GM21786 (cell line): ENCODE measurements around the gene VPS50.
"Not testable (repeated sequence)": the region's sequence is repeated elsewhere in the genome, so short reads cannot be mapped to it uniquely, and the experiment has no call there.

Experiments
- ATAC-seq: cut with Tn5 transposase; IDR thresholded peaks from one replicate; pipeline ENCODE4 v1.9.1; 2021; ENCODE audit not compliant: unreplicated experiment

Gene VPS50

DNA sequence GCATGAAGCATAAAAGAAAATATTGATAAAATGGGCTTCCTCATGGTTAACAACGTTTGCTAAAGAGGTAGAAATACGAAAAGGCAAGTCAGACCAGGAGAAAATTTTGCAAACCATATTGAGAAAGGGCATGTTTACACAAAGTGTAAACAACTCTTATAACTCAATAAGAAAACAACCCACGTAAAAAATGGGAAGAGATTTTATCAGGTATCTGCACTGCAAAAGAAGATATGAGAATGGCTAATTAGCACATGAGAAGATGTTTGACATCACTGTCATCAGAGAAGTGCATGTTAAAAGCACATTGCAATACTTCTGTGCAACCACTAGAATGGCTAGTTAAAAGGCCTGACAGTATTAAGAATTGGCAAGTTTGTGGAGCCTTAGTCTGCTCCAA is 99.5 kb downstream of the VPS50 start:
- ATAC-seq, result no peak

- no peak for ATAC-seq
These were observed 100.0 kb downstream of the VPS50 start for GRCh38 chr7:93332172-93332571.

- no peak for ATAC-seq
These were observed 104.9 kb downstream of the VPS50 start for GRCh38 chr7:93337052-93337451.

DNA sequence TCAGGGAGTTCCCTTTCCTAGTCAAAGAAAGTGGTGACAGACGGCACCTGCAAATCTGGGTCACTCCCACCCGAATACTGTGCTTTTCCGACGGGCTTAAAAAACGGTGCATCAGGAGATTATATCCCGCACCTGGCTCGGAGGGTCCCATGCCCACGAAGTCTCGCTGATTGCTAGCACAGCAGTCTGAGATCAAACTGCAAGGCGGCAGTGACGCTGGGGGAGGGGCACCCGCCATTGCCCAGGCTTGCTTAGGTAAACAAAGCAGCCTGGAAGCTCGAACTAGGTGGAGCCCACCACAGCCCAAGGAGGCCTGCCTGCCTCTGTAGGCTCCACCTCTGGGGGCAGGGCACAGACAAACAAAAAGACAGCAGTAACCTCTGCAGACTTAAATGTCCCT is 110.0 kb downstream of the VPS50 start:
- not testable (repeated sequence) for ATAC-seq

DNA sequence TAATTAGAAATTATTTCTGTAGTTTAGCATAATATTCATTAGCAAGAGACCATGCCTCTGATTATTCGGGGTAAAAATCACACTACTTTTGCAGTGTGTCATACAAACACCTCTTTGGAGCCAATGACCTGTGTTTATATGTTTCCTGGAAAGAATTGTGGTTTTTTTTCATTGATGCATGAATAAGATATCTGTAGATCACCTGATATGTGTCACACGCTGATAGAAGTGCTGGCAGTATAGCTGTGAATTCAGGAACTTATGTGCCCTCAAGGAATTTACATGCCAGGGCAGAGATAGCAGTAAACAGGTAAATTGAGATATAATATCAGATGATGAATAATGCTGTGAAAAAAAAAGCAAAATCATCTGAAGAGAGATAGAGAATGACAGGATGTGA is 118.2 kb downstream of the VPS50 start:
- ATAC-seq, result no peak

GRCh38 chr7:93352881-93353280 is 120.7 kb downstream of the VPS50 start:
- no peak for ATAC-seq

GRCh38 chr7:93354815-93355214 is 122.6 kb downstream of the VPS50 start:
- no peak for ATAC-seq

DNA sequence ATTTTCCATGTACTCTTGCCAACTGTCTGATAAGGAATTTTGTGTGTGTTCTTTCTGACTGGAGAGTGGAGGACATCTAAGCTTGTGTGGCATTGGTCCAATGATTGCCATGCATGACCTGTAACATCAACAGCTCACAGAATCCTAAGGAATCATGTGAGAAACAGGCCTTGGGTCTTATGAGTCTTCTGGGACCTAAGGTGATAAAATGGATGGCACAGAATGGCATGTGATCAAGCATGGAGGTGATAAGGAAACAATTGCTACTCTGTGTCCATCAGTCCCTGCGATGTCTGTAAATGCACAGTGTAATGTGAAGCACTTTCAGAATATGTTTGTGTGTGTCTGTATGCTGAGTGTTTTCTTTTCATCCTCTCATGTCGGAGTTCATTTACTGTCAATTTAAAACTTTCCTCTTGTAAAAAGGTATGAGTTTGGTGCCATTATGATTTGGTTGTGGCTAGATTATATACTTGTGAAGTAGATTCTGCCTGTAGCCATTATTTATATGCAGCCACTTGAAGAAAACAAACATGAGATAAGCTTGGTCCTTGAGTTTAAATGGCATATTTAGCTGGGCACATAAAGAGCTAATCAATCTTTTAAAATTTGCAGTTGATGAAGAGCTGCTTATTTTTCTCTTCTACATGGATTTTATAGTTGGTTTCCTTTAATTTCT is 127.5 kb downstream of the VPS50 start:
- ATAC-seq, result no peak

- ATAC-seq, result no peak
These were observed 129.7 kb downstream of the VPS50 start for GRCh38 chr7:93361853-93362252.

DNA sequence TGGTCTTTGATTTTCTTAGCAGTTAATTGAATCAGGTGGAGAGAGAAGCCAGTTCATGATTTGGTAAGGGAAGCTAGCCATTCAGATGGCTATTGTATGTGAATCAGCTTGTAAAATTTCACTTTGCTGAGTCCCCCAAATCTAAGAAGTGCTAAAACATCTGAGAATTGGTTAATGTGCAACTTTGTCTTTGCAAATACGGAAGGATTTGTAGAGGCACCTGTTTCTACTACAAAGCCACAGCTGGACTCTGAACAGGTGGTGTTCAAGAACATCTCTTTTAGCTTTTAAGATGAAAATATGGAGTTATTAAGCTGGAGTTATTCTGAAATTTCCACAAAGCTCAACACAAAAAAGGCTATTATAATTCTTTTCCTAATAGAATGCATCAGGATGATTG is 132.6 kb downstream of the VPS50 start:
- no peak for ATAC-seq

- ATAC-seq, result no peak
These were observed 133.2 kb downstream of the VPS50 start for GRCh38 chr7:93365341-93365740.

DNA sequence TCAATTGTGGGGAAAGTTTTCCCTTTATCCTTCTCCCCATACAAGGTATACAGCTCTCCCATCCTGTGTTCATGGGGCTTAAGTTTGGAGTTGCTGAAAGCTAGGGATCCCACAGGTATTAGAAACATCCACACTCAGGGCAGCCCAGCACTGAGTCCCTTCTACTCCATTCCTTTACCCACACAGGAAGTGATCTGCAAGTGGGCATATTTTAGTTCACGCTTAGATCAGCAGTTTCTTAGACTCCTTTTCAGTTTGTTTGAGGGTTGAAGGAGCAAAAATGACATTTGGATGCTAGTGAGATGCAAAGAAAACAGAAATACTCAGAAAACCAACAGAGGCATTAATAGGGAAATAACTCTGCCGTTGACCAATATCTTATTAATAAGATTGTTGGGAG is 134.7 kb downstream of the VPS50 start:
- no peak for ATAC-seq

DNA sequence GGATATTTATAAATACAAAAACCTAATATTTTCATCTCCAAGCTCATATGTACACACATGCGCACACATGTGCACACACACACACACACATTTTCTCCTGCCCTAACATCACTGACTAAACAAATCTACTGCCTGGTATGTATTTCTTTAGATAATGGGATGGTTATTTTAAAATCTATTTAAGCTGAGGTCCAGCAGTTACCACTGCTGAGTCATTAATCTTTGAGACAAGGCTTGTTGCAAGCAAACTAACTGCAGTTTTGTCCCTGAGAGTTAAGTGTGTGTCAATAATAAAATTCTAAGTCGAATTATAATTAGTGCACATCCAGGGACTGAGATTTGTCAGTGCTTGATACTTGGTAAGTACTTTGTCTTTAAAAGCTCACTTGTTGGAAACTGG is 135.1 kb downstream of the VPS50 start:
- no peak for ATAC-seq

DNA sequence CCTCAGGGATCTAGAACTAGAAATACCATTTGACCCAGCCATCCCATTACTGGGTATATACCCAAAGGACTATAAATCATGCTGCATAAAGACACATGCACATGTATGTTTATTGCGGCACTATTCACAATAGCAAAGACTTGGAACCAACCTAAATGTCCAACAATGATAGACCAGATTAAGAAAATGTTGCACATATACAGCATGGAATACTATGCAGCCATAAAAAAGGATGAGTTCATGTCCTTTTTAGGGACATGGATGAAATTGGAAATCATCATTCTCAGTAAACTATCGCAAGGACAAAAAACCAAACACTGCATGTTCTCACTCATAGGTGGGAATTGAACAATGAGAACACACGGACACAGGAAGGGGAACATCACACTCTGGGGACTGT is 138.8 kb downstream of the VPS50 start:
- ATAC-seq, result not testable (repeated sequence)

GRCh38 chr7:93373537-93373936 is 141.4 kb downstream of the VPS50 start:
- ATAC-seq, result no peak

DNA sequence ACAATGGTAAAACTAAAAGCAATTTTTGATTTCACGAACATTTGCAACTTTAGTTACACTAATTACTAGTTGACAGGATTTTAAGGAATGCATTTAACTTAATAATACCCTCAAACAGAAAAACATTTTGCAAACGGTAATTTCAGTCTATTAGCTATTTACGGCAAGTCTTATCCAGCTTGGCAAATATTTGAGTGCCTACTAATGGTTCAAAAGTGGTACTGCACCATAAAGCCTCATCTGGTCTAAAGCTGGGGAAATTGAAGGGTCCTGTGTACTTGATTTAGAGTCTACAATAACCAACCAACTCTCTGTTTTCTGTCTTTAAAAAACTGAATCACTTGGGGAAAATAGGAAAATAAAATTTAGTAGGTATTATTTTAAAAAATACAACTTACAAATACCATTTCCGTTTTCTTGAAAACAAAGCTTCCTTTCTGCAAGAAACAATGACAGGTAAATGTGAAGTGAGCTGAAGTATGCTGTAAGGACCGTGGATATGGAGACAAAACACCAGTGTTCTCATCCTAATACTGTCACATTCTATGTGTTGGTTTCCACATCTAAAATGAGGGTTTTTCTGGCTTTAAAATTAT is 142.3 kb downstream of the VPS50 start:
- peak; percentile 78 for ATAC-seq

DNA sequence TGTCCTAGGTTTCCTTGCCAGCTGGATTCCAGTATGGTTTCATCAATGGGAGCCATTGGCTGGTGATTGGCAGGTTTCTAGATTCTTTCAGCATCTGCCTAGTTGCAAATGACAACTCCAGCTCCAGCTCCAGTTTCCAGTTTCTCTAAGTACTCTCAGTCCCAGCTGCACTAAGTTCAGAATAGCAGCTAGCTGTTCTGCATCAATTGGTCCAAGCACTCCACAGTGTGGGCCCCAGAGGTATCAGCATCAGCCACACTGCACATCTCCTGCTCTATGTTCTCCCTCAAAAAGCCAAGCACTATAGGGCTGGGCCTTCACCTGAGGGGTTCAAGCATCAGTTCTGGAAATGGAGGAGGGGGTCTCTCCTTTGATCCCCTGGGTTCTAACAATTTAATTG is 143.4 kb downstream of the VPS50 start:
- no peak for ATAC-seq

DNA sequence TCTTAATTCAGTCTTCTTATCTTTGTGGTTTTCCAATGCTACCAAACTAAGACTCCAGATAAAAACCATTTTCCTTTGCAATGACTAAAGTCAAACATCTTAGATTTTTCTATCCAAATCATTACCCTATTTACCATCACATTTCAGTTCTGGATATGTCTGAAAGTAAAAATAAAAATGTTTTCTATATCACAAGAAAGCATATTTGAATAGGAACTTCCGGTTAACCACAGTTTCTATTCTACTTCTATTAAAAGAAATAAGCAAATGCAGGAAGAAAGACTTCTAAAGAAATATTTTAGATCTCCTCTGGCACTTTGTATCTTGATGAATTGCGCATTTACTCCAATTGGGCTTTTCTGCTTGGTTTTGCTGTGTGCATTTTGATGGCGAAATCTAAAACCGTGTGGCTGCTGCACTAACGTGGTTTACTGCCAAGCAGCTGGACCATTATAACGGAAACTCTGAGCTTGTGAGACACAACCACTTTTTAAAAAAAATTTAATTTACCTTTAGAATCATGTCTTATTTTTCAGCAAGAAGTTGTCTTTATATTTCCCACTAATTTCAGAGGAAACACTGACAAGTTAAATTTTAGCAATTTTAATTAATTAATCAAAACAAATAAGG is 146.1 kb downstream of the VPS50 start:
- peak; percentile 37 for ATAC-seq

- no peak for ATAC-seq
These were observed 150.2 kb downstream of the VPS50 start for GRCh38 chr7:93382362-93382761.

DNA sequence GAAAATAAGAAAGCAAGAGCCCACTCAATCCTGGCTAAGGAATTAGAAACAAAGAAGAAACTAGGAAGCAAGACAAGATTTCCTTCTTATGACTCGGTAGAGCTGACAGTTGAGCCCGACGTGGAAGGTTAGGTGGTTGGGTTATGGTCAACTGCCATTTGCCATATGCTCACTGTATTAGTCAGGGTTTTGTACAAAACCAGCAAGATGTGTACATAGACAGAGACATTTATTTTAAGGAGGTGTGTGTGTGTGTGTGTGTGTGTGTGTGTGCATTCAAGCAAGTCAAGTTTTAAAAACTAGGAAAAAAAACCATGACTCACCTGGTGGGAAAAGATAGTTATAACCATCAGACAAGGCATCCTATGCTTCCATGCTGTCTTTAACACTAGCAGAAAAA is 158.5 kb downstream of the VPS50 start:
- no peak for ATAC-seq

DNA sequence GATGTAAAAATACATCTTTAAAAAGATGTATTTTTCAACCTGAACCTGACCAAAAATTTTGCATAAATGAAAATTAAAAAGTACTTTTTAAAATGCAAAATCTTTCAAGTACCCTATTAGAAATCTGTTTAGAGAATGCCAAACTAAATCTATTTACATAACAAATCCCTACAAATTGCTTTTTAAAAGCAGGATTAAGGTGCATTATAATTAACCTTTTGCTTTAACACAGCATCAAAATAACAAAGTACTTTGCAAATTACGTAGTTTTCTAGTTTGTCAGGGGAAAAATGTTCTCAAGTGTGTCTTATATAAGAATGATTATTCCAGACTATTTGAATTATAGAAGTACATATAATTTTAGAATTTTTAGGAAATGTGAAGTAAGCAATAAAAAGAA is 160.8 kb downstream of the VPS50 start:
- no peak for ATAC-seq

GRCh38 chr7:93399642-93400041 is 167.5 kb downstream of the VPS50 start:
- no peak for ATAC-seq

DNA sequence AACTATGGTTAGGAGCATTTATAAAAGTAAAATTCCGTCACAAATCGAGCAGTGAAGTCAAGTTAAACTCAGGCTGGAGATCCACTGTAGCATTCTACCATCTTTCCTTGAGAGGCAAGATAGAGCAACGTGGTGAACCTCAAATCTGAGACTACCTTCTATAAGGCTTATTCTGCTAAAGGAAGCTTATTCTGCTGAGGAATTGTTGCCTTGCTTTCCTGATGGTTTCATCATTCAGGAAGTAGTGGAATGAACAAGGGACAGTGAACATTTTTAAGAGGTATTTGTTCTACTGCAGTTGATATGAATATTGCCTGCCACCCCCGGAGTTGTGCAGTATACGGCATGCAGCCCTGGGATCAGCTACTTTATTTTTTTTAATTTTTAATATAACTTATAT is 170.8 kb downstream of the VPS50 start:
- no peak for ATAC-seq
